Calu3 (cell line): Measurements from ENCODE around the gene REEP6. TPM values are rescaled to one million over a fixed set of nuclear protein-coding genes. Genes with fewer than 3 reads are reported as not detected.

Experiments
- BruUV-seq: library from RNA; stranded (reverse); fragments of 400-500 nt; replicated peaks from 2 replicates; lab custom pipeline; 2021; lab: Mats Ljungman, UMichigan
- CTCF ChIA-PET: fragments of 300-600 bp; sonication (Branson Sonifier 250); formaldehyde crosslinking; loops from one replicate; lab custom pipeline; 2022; ENCODE audit warnings: antibody characterized with exemption; lab: Charles Lee
- DNase-seq: peaks from one replicate; pipeline ENCODE4 v3.0.0; 2022
- H3K27ac Mint-ChIP-seq: one replicate; pipeline ENCODE4 v1.8.0; 2022; ENCODE audit warnings: mixed read lengths; ENCODE audit not compliant: unreplicated experiment
- H3K27me3 Mint-ChIP-seq: one replicate; pipeline ENCODE4 v1.8.0; 2022; ENCODE audit warnings: mixed read lengths; ENCODE audit not compliant: unreplicated experiment
- H3K36me3 Mint-ChIP-seq: one replicate; pipeline ENCODE4 v1.8.0; 2022; ENCODE audit warnings: mild to moderate bottlenecking, moderate library complexity, mixed read lengths; ENCODE audit not compliant: insufficient read depth, unreplicated experiment
- H3K4me1 Mint-ChIP-seq: one replicate; pipeline ENCODE4 v1.8.0; 2022; ENCODE audit warnings: mild to moderate bottlenecking, low read depth, mixed read lengths; ENCODE audit not compliant: unreplicated experiment
- H3K4me3 Mint-ChIP-seq: one replicate; pipeline ENCODE4 v1.8.0; 2022; ENCODE audit warnings: mild to moderate bottlenecking, low read depth, moderate library complexity, mixed read lengths; ENCODE audit not compliant: unreplicated experiment
- H3K9me3 Mint-ChIP-seq: one replicate; pipeline ENCODE4 v1.8.0; 2022; ENCODE audit warnings: low read depth, mixed read lengths; ENCODE audit not compliant: unreplicated experiment
- intact Hi-C: fragments of 100-400 bp; cut with micrococcal nuclease; formaldehyde crosslinking; loops from one replicate; pipeline ENCODE4 v1.10.0; 2022; ENCODE audit not compliant: unreplicated experiment
- total RNA-seq: library from RNA; stranded (reverse); gene quantifications from 2 replicates; pipeline ENCODE4 v1.2.3, GENCODE V29; 2022
- TF ChIP-seq, protein P1 (sequence below): fragments of 200-600 bp; IDR thresholded peaks from one replicate; pipeline ENCODE4 v1.8.0; 2022; ENCODE audit warnings: antibody characterized with exemption; ENCODE audit not compliant: unreplicated experiment

Gene REEP6
- total RNA-seq, 1 experiment from 2014 or later, result 13.9 TPM

DNA sequence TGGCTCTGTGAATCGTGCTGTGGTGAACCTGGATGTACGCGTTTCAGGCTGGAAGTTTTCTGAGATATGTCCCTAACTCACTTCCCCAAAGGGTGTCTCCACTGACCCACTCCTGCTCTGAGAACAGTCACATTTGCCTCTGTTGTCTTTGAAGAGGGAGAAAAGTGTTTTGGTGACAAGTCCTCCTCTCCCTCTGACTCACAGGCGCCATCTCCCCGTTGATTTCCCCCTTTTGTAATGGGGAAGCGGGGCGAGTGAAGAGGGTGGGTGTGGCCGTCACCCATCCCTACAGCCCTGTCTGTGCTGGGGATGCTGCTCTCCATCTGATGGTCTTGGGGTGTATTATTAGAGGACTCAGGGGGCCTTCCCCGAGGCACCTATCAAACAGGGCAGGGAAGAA, 31.5 kb upstream of the REEP6 start:
- BruUV-seq, result no TSS peak
- peaks cover 42% of the 10 kb centered on the region for H3K27me3 Mint-ChIP-seq
- CTCF ChIA-PET, result no interaction called here
- no peaks in the 10 kb centered on the region for H3K9me3 Mint-ChIP-seq
- H3K4me3 Mint-ChIP-seq, result no peak overlapping the region
- H3K4me1 Mint-ChIP-seq, result no peaks in the 10 kb centered on the region
- TF ChIP-seq, protein P1, sequence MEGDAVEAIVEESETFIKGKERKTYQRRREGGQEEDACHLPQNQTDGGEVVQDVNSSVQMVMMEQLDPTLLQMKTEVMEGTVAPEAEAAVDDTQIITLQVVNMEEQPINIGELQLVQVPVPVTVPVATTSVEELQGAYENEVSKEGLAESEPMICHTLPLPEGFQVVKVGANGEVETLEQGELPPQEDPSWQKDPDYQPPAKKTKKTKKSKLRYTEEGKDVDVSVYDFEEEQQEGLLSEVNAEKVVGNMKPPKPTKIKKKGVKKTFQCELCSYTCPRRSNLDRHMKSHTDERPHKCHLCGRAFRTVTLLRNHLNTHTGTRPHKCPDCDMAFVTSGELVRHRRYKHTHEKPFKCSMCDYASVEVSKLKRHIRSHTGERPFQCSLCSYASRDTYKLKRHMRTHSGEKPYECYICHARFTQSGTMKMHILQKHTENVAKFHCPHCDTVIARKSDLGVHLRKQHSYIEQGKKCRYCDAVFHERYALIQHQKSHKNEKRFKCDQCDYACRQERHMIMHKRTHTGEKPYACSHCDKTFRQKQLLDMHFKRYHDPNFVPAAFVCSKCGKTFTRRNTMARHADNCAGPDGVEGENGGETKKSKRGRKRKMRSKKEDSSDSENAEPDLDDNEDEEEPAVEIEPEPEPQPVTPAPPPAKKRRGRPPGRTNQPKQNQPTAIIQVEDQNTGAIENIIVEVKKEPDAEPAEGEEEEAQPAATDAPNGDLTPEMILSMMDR, result no peak
- peaks cover 20% of the 10 kb centered on the region for H3K36me3 Mint-ChIP-seq
- intact Hi-C loops, result no loop called here
- DNase-seq, result no peak
- H3K27ac Mint-ChIP-seq, result no peak overlapping the region

DNA sequence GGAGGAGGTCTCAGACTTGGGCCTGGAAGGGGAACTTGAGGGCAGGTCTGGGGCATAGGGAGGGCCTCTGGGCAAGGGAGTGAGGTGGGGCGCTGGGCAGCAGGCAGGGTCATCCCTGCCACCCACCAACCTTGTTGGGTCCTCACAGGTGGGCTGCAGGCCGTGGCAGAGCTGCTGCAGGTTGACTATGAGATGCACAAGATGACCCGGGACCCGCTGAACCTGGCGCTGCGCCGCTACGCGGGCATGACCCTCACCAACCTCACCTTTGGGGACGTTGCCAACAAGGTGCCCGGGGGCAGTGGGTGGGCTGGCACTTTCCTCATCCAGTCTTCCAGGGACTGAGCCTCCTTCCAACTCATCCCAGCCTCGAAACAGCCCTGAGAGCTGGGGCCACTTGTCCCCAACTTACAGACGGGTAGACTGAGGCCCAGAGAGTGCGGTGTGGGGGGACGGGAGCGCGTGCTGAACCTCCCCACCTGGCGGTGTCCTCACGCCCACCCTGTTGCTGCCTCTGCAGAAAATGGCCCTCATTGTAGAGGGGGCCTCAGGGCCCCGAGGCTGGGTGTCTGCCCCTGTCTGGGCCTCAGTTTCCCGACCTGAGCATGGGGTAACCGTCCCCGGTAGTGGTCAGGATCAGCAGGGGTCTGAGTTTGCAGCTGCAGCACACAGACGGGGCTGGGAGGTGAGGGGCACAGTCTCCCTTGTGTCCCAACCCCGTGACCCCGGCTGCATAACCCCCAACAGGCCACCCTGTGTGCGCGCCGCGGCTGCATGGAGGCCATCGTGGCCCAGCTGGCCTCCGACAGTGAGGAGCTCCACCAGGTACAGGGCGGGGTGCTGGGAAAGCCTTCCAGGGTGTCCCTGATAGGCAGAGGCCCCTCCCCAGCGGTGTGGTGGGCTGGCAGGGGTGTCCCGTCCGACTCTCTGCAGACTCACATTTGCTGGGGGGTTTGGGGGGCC, 30.7 kb upstream of the REEP6 start:
- H3K4me3 Mint-ChIP-seq, result no peak overlapping the region
- peaks cover 19% of the 10 kb centered on the region for H3K36me3 Mint-ChIP-seq
- CTCF ChIA-PET, result no interaction called here
- H3K27me3 Mint-ChIP-seq, result peaks cover 36% of the 10 kb centered on the region
- no TSS peak for BruUV-seq
- no peaks in the 10 kb centered on the region for H3K9me3 Mint-ChIP-seq
- intact Hi-C loops, result no loop called here
- H3K4me1 Mint-ChIP-seq, result no peaks in the 10 kb centered on the region
- TF ChIP-seq, protein P1, result no peak
- DNase-seq, result no peak
- H3K27ac Mint-ChIP-seq, result no peak overlapping the region

DNA sequence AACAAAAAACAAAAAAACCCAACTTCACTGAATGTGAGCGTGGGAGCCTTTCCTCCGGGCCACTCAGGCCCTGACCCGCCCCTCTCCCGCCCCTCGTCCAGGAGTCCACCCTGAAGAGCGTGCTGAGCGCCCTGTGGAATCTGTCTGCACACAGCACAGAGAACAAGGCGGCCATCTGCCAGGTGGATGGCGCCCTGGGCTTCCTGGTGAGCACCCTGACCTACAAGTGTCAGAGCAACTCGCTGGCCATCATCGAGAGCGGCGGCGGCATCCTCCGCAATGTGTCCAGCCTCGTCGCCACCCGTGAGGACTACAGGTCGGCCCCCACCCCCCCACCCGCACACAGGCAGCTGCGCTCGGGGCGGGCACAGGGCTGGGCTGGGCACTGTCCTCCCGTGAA, 29.1 kb upstream of the REEP6 start:
- DNase-seq, result no peak
- intact Hi-C loops, result no loop called here
- no peaks in the 10 kb centered on the region for H3K4me1 Mint-ChIP-seq
- H3K9me3 Mint-ChIP-seq, result no peaks in the 10 kb centered on the region
- CTCF ChIA-PET, result interaction anchor here (0.7 kb wide), 2 partner anchors 30 to 81 kb away, joined by 3 to 6 read pairs; no protein-coding TSS in a partner anchor
- BruUV-seq, result no TSS peak
- no peak overlapping the region for H3K4me3 Mint-ChIP-seq
- H3K27me3 Mint-ChIP-seq, result peaks cover 26% of the 10 kb centered on the region
- TF ChIP-seq, protein P1, result no peak
- H3K27ac Mint-ChIP-seq, result no peak overlapping the region
- H3K36me3 Mint-ChIP-seq, result peaks cover 9% of the 10 kb centered on the region

DNA sequence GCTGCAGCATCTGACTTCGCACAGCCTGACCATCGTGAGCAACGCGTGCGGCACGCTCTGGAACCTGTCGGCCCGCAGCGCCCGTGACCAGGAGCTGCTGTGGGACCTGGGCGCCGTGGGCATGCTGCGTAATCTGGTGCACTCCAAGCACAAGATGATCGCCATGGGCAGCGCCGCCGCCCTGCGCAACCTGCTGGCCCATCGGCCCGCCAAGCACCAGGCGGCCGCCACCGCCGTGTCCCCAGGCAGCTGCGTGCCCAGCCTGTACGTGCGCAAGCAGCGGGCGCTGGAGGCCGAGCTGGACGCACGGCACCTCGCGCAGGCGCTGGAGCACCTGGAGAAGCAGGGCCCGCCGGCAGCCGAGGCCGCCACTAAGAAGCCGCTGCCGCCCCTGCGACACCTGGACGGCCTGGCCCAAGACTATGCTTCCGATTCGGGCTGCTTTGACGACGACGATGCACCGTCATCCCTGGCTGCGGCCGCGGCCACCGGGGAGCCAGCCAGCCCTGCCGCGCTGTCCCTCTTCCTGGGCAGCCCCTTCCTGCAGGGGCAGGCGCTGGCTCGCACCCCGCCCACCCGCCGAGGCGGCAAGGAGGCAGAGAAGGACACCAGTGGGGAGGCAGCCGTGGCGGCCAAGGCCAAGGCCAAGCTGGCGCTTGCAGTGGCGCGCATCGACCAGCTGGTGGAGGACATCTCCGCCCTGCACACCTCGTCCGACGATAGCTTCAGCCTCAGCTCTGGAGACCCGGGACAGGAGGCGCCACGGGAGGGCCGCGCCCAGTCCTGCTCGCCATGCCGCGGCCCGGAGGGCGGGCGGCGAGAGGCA, 25.6 kb upstream of the REEP6 start:
- BruUV-seq, result no TSS peak
- no peaks in the 10 kb centered on the region for H3K27me3 Mint-ChIP-seq
- intact Hi-C loops, result no loop called here
- H3K4me1 Mint-ChIP-seq, result no peaks in the 10 kb centered on the region
- no peak for DNase-seq
- TF ChIP-seq, protein P1, result no peak
- CTCF ChIA-PET, result interaction anchor here (0.6 kb wide), 1 partner anchor 54 kb away, joined by 6 read pairs; no protein-coding TSS in a partner anchor
- no peak overlapping the region for H3K4me3 Mint-ChIP-seq
- H3K9me3 Mint-ChIP-seq, result no peaks in the 10 kb centered on the region
- H3K27ac Mint-ChIP-seq, result no peak overlapping the region
- peaks cover 6% of the 10 kb centered on the region for H3K36me3 Mint-ChIP-seq
